ENCODE measurements around the gene APPBP2. TPM values are rescaled to one million over a fixed set of nuclear protein-coding genes. Genes with fewer than 3 reads are reported as not detected.

The APPBP2 gene
- total RNA-seq, 1 experiment from 2014 or later = 44.9 TPM

- POLR2A ChIA-PET (ENCODE audit: low non-redundant PET) = no interaction called here
- TF ChIP-seq, protein P1, sequence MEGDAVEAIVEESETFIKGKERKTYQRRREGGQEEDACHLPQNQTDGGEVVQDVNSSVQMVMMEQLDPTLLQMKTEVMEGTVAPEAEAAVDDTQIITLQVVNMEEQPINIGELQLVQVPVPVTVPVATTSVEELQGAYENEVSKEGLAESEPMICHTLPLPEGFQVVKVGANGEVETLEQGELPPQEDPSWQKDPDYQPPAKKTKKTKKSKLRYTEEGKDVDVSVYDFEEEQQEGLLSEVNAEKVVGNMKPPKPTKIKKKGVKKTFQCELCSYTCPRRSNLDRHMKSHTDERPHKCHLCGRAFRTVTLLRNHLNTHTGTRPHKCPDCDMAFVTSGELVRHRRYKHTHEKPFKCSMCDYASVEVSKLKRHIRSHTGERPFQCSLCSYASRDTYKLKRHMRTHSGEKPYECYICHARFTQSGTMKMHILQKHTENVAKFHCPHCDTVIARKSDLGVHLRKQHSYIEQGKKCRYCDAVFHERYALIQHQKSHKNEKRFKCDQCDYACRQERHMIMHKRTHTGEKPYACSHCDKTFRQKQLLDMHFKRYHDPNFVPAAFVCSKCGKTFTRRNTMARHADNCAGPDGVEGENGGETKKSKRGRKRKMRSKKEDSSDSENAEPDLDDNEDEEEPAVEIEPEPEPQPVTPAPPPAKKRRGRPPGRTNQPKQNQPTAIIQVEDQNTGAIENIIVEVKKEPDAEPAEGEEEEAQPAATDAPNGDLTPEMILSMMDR (conservative IDR thresholded peaks at IDR 0.05; ENCODE audit: low read depth, low read length) = no peak
- TF ChIP-seq EZH2 (IDR thresholded peaks at IDR 0.05; ENCODE audit: borderline replicate concordance, low read depth, low read length, poor library complexity, severe bottlenecking) = no peak
- Histone ChIP-seq H3K36me3 (ENCODE audit: insufficient read depth, low read length, poor library complexity, severe bottlenecking) (no peaks in the 10 kb centered on the region), H3K27me3 (replicated peaks; ENCODE audit: insufficient read depth, low read depth, low read length, poor library complexity) (no peaks in the 10 kb centered on the region), H3K4me3 (ENCODE audit: low read depth, low read length, poor library complexity, severe bottlenecking) (no peak overlapping the region), H3K9me3 (ENCODE audit: low read depth, low read length, poor library complexity, severe bottlenecking) (no peaks in the 10 kb centered on the region), H3K4me1 (ENCODE audit: insufficient read depth, low read length, poor library complexity, severe bottlenecking) (peaks cover 22% of the 10 kb centered on the region), H3K27ac (ENCODE audit: low read depth, low read length, poor library complexity, severe bottlenecking) (no peak overlapping the region)
- DNase-seq (ENCODE audit: low spot score) = no peak
- intact Hi-C loops (cut with micrococcal nuclease; ENCODE audit: unreplicated experiment) = no loop called here
- CTCF ChIA-PET = no interaction called here
- no TSS peak for BruUV-seq (replicated peaks)
Measured at GRCh38 chr17:60396412-60396811, 129.6 kb downstream of the APPBP2 start.

- intact Hi-C loops (cut with micrococcal nuclease; ENCODE audit: unreplicated experiment) = no loop called here
- Histone ChIP-seq H3K4me1 (ENCODE audit: insufficient read depth, low read length, poor library complexity, severe bottlenecking) (peaks cover 27% of the 10 kb centered on the region), H3K9me3 (ENCODE audit: low read depth, low read length, poor library complexity, severe bottlenecking) (no peaks in the 10 kb centered on the region), H3K27me3 (replicated peaks; ENCODE audit: insufficient read depth, low read depth, low read length, poor library complexity) (no peaks in the 10 kb centered on the region), H3K27ac (ENCODE audit: low read depth, low read length, poor library complexity, severe bottlenecking) (no peak overlapping the region), H3K36me3 (ENCODE audit: insufficient read depth, low read length, poor library complexity, severe bottlenecking) (no peaks in the 10 kb centered on the region), H3K4me3 (ENCODE audit: low read depth, low read length, poor library complexity, severe bottlenecking) (no peak overlapping the region)
- TF ChIP-seq, protein P1 (conservative IDR thresholded peaks at IDR 0.05; ENCODE audit: low read depth, low read length) = no peak
- no peak for TF ChIP-seq EZH2 (IDR thresholded peaks at IDR 0.05; ENCODE audit: borderline replicate concordance, low read depth, low read length, poor library complexity, severe bottlenecking)
- BruUV-seq (replicated peaks) = no TSS peak
- DNase-seq (ENCODE audit: low spot score) = peak; percentile 70
- ChIA-PET CTCF (no interaction called here), POLR2A (ENCODE audit: low non-redundant PET) (no interaction called here)
Measured at GRCh38 chr17:60395508-60396065, 130.5 kb downstream of the APPBP2 start.

DNA sequence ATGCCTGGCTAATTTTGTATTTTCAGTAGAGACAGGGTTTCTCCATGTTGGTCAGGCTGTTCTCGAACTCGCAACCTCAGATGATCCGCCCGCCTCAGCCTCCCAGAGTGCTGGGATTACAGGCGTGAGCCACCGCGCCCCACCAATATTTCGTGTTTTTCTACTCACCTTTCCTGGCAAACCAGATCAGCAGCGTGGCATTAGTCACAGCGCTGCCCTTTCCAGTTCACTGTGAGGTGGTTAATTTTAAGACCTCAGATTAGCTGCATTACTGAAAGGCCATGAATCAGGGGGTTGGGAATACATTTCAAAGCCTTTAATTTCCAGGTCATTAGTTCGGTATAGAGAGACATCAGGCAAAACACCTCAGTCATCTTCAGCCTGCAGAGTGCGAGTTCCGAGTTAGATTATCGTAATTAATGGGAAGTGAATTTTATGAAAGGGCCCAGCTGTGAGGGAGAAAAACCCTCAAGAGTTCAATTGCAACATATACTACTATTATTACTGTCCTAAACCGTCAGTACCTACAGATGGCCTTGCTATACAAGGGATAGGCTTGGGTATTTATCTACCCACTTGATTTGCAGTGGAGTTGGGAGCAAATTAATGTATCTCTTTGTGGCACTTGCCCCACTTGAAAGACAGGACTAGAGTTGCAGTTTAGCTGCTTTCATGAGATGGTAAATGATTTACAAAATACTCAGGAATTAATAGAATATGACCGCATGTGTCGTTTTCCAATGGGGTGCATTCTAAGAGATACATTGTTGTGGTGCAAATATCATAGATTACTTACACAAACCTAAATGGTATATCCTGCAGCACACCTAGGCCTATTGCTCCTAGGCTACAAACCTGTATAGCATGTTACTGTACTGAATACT lies 132.0 kb downstream of the APPBP2 start:
- Histone ChIP-seq H3K36me3 (ENCODE audit: insufficient read depth, low read length, poor library complexity, severe bottlenecking) (no peaks in the 10 kb centered on the region), H3K27me3 (replicated peaks; ENCODE audit: insufficient read depth, low read depth, low read length, poor library complexity) (no peaks in the 10 kb centered on the region), H3K4me1 (ENCODE audit: insufficient read depth, low read length, poor library complexity, severe bottlenecking) (peaks cover 40% of the 10 kb centered on the region), H3K9me3 (ENCODE audit: low read depth, low read length, poor library complexity, severe bottlenecking) (no peaks in the 10 kb centered on the region), H3K4me3 (ENCODE audit: low read depth, low read length, poor library complexity, severe bottlenecking) (no peak overlapping the region), H3K27ac (ENCODE audit: low read depth, low read length, poor library complexity, severe bottlenecking) (no peak overlapping the region)
- POLR2A ChIA-PET (ENCODE audit: low non-redundant PET) = no interaction called here
- TF ChIP-seq, protein P1 (conservative IDR thresholded peaks at IDR 0.05; ENCODE audit: low read depth, low read length) = no peak
- no peak for TF ChIP-seq EZH2 (IDR thresholded peaks at IDR 0.05; ENCODE audit: borderline replicate concordance, low read depth, low read length, poor library complexity, severe bottlenecking)
- BruUV-seq (replicated peaks) = no TSS peak
- CTCF ChIA-PET = no interaction called here
- intact Hi-C loops (cut with micrococcal nuclease; ENCODE audit: unreplicated experiment) = no loop called here
- DNase-seq (ENCODE audit: low spot score) = no peak

Other genes with a start within 250 kb of the APPBP2 start
- 49.3 and 54.8 TPM in 2 replicates for gene USP32, start 134.1 kb downstream of the APPBP2 start, total RNA-seq (2021)
- gene CHCT1, start 103.8 kb downstream of the APPBP2 start, total RNA-seq (2021) = 0.88 TPM in 1 of 2 replicates, not detected in the other
- 17.1 and 17.8 TPM in 2 replicates for gene PPM1D, start 74.0 kb upstream of the APPBP2 start, total RNA-seq (2021)
- 14.4 and 23.4 TPM in 2 replicates for gene BCAS3, start 151.6 kb upstream of the APPBP2 start, total RNA-seq (2021)